Smooth muscle cell of the brain vasculature (primary cell): ENCODE measurements around the gene ERGIC1.

ENCODE experiments used
- DNase-seq: peaks from one replicate; pipeline ENCODE4 v3.0.0-alpha.2; 2012; ENCODE audit warnings: low read depth, low spot score

The ERGIC1 gene

DNA sequence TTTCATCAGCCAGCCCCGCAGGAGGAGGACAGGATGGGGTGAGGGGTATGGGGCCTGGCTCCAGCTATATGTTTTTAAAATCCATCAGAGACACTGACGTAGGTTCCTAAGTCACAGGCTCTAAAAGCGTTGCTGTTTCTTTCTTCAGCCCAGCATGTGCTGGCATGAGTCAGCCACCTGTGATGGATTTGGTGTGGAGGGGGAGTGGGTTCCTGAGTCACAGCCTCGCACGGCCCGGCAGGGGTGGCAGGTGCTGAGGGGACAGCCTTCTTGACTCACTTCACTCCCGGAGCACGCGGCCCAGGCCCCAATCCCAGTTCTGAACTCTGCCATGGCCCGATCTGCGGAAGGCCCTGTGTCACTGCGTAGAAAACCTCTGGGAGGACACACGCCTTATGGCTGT lies 86.4 kb downstream of the ERGIC1 start:
- peak; percentile 92 for DNase-seq

GRCh38 chr5:172920995-172921394 lies 86.9 kb downstream of the ERGIC1 start:
- no peak for DNase-seq

DNA sequence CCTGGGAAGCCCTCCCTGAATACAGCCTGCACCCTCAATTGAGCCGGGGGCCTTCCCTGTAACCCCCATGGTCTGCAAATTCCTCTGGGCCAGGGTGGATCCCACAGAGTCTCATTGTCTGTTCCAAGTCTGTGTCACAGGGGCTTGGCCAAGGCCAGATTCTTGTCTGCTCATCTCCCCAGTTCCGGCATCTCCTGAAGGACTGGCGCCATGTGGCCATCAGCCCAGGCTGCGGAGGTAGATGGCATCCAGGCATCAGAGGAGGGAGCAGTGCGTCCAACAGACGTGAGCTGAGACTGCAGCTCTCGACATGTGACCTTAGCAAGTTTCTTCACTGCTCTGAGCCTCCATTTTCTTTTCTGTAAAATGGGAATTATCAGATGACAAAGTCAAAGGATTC lies 87.9 kb downstream of the ERGIC1 start:
- no peak for DNase-seq

DNA sequence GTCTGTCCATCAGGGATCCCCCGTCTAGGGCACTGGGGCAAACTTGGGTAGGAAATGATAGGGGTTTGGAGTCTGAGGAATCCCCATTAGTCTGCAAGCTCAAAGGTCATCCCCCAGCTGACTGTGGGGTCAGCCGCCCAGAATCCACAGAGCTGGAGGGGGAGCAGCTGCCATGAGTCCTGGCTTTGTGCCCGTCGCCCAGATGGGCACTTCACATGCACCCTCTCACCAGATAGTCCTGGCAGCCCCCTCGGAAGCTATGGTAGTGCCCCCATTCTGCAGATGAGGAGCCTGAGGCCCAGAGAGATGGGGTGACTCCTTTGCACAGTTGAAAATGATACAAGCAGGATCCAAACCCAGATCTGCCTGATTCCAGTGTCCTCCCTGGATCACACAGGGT lies 89.5 kb downstream of the ERGIC1 start:
- DNase-seq, result no peak

DNA sequence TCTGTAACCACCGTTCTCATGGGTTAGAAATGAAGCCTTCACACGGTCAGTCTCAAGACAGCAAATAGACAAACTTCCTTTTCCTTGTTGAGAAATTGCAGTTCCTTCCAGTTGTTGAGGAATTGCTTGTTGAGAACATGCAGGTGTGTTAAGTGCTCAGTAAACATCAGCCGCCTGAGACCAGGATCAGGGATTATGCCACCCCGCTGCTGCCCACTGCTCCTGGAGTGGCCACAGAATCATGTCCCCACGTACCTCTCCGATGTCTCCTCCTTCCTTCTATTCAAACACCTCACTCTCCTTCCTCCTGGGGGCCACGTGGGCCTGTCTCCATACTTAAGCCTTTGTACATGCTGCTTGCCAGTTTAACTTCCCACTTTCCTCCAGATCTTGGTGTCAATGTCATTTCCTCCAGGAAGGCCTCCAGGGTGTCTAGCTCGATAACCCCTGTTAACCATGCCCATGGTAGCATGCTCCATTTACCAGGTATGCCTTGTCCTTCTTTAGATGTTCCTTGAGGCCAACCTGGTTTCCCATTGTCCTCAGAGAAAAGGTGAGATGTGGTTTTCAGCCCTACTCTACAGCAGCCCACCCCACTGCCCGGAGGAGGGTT lies 91.4 kb downstream of the ERGIC1 start:
- no peak for DNase-seq

- no peak for DNase-seq
Measured at GRCh38 chr5:172926008-172926523, 92.0 kb downstream of the ERGIC1 start.

GRCh38 chr5:172926796-172927195 lies 92.7 kb downstream of the ERGIC1 start:
- DNase-seq, result no peak

DNA sequence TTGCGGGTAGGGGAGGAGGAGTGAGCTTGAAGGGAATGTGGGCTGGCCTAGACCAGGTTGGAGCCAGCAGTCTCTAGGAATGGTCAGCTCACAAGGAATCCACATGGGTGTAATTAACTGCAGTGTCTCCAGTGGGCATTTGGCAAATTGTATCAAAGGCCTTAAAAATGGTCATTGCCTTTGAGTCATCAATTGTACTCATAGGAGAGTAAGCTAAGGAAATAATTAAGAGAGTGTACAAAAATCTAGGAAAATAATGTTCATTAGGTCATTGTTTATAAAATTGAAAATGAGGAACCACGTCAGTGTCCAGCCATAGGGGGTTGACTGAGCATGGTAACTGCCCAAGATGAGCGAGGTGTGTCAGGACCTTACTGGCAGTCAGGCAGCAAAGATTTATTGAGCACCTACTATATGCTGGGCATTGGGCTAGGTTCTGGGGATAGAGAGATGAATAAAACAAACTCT lies 95.4 kb downstream of the ERGIC1 start:
- no peak for DNase-seq

DNA sequence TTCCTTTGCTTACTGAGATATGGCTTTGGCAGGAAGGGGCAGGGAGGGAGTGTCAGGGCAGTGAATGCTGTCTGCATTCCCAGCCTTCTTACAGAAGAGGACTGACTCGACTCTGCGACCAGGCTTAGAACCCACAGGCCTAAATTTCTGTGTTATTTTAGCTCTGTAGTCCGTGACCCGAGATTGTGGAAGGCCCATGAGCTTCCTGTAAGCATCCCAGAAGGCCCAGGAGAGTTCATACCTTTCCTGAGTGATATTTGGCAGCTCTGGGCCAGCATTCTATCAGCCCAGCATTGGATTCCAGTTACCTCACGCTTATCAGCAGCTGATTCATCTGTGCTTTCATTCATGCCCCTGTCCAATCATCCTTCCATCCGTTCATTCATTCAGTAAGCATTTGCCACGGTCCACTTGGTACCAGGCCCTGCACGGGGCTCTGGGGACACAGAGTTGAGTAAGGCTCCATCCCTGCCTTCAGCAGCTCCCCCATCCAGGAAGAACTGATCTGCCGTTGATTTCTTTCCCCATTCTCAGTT lies 97.0 kb downstream of the ERGIC1 start:
- DNase-seq, result no peak

GRCh38 chr5:172932313-172933017 lies 98.4 kb downstream of the ERGIC1 start:
- DNase-seq, result no peak

DNA sequence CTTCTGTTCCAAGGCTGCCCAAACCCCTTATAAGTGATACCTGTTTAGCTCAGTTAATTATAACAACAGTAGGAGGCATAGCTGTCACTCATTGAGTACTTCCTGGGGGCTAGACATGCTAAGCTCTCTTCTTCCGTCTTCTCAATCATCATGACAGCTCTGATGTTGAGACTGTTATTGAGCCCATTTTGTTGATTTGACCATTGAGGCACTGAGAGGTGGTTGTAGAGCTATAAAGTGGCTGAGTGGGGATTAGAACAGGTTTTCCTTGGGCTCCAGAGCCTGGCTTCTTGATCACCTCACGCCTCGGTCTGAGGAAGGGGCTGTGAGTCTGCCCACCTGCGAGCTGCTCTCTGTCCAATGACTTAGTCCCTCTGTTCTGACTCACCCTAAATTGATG lies 99.2 kb downstream of the ERGIC1 start:
- DNase-seq, result no peak

DNA sequence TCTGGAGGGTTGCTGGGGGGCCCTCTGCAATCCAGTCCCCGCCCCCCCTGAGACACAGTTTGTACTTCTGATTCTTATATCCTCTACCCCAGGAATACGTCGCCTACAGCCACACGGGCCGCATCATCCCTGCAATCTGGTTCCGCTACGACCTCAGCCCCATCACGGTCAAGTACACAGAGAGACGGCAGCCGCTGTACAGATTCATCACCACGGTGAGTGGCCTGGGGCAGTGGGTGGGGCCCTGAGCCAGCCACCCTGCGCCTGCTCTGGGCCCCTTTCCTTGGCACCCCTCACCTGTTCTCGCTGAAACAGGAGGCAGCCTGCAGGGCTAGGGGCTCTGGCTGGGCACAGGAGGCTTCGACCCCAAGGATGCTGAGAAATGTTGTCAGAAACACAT lies 101.0 kb downstream of the ERGIC1 start:
- no peak for DNase-seq

GRCh38 chr5:172936401-172936800 lies 102.3 kb downstream of the ERGIC1 start:
- no peak for DNase-seq

GRCh38 chr5:172939071-172939470 lies 105.0 kb downstream of the ERGIC1 start:
- no peak for DNase-seq

GRCh38 chr5:172939611-172940267 lies 105.7 kb downstream of the ERGIC1 start:
- no peak for DNase-seq

DNA sequence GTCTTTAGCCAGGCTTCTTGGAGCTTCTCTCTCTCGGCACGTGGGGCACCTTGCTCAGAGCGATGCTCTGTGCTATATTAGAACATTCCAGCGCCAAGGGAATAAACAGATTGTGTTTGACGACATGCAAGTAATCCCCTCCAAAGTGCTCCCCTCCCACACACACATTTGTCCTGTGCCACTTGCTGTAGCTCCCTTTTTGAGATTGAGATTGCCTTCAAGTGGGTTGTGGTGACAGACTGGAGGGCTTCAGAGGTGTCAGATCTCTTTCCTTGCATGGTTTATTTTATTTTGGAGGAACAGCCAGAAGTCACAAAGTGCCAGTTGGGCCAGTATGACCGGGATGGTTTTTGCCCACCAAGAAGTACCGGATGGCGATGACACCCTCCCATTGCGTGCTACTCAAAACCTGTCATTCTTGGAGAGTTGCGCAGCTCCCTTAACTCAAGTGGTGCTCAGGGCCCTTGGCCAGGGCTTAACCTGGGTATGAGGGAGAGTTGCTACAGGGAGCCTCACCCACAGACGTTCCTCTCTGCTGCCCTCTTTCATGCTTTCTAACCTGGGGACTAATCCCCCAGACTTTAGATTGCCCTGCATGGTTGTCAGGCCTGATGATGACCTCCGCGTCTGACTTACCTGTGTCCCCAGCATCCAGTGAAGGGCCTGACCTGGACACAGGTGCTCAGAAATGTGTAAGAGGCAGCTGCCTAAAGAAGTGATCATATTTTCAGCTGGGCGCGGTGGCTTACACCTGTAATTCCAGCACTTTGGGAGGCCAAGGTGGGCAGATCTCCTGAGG lies 106.4 kb downstream of the ERGIC1 start:
- no peak for DNase-seq

GRCh38 chr5:172941067-172941516 lies 107.0 kb downstream of the ERGIC1 start:
- DNase-seq, result no peak

DNA sequence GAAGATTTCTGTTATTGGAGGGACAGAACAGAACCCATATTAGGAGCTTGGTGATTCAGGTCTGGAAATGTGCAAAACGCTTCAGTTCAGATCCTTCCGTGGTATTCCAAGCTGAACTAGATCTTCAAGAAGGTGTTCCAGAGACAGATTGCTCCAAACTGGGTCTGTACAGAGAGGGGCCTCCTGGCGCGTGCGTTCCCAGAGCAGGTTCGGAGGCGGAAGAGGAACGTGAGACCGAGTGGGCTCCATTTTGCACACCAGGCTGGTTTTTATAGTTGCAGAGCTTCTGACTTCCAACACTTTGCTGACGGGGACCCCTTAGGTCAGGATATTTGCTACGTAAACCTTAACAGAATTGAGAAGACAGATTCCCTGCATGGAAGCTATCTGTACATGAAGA lies 108.5 kb downstream of the ERGIC1 start:
- DNase-seq, result no peak

- no peak for DNase-seq
Measured at GRCh38 chr5:172943283-172943841, 109.3 kb downstream of the ERGIC1 start.

DNA sequence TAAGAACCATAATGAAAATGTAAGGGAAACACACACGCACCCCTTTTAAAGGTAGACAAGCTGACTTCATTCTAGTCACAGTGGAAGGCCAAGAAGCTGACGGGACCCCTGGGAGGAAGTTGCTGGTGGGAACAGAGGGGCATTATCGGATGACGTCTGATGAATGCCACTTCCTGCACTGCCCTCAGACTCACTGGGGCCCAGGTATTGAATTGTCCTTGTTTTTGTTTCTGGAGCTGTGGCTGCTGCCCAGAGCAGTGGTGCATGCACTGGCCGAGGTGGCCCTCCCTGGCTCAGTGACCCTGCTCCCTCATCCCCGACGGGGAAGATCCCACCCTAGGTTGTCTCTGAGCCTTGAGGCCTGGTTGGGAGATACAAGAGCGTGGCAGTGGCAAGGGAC lies 109.9 kb downstream of the ERGIC1 start:
- no peak for DNase-seq

GRCh38 chr5:172944741-172945140 lies 110.7 kb downstream of the ERGIC1 start:
- no peak for DNase-seq
